Renal cortex interstitium (tissue), 15 donors: ENCODE measurements around the gene SERINC2. TPM values are rescaled to one million over a fixed set of nuclear protein-coding genes. Genes with fewer than 3 reads are reported as not detected.

Experiments
- DNase-seq, 11 donors: peaks; one replicate each; pipeline ENCODE4 v3.0.0-alpha.2; 2013; ENCODE audit warnings: low read depth in 9 of 11, low spot score in 4 of 11; ENCODE audit errors: extremely low read depth in 1 of 11
- long read RNA-seq, 16 experiments: transcript quantifications; one replicate each; lab custom pipeline, GENCODE V29; 2026
- polyA plus RNA-seq, 3 donors: library from polyadenylated mRNA; unstranded; fragments of 120-200 nt; gene quantifications; one replicate each; pipeline ENCODE4 v1.2.1, GENCODE V29; 2013; ENCODE audit not compliant: insufficient read length in 3 of 3

The SERINC2 gene
- polyA plus RNA-seq = 10 to 100 TPM; 34.8 to 52.4 (median 51.1) TPM
- long read RNA-seq, donor 1, partial matches to known transcripts = 12 of 16 reads
- long read RNA-seq, donor 1, other reads (novel, unspliced or antisense) = 0 of 16 reads
- long read RNA-seq, donor 2, transcript SERINC2-201 (10 exons, 1,997 nt) = major isoform, 8 of 13 reads
- long read RNA-seq, donor 2, partial matches to known transcripts = 5 of 13 reads
- long read RNA-seq, donor 2, other reads (novel, unspliced or antisense) = 0 of 13 reads
- long read RNA-seq, donor 3, transcript SERINC2-201 (10 exons, 1,997 nt) = major isoform, 14 of 19 reads
- long read RNA-seq, donor 3, partial matches to known transcripts = 5 of 19 reads
- long read RNA-seq, donor 3, other reads (novel, unspliced or antisense) = 0 of 19 reads
- long read RNA-seq, donor 4, transcript SERINC2-201 (10 exons, 1,997 nt) = major isoform, 14 of 14 reads
- long read RNA-seq, donor 4, partial matches to known transcripts = 0 of 14 reads
- long read RNA-seq, donor 4, other reads (novel, unspliced or antisense) = 0 of 14 reads
- long read RNA-seq, donor 5 = 0 reads
- long read RNA-seq, donor 6, transcript SERINC2-201 (10 exons, 1,997 nt) = major isoform, 5 of 10 reads
- long read RNA-seq, donor 6, partial matches to known transcripts = 5 of 10 reads
- long read RNA-seq, donor 6, other reads (novel, unspliced or antisense) = 0 of 10 reads
- long read RNA-seq, donor 7, transcript SERINC2-201 (10 exons, 1,997 nt) = major isoform, 6 of 14 reads
- long read RNA-seq, donor 7, partial matches to known transcripts = 8 of 14 reads
- long read RNA-seq, donor 7, other reads (novel, unspliced or antisense) = 0 of 14 reads
- long read RNA-seq, donor 8, transcript SERINC2-201 (10 exons, 1,997 nt) = major isoform, 16 of 48 reads
- long read RNA-seq, donor 8, partial matches to known transcripts = 32 of 48 reads
- long read RNA-seq, donor 8, other reads (novel, unspliced or antisense) = 0 of 48 reads
- long read RNA-seq, donor 9, transcript SERINC2-201 (10 exons, 1,997 nt) = major isoform, 9 of 14 reads
- long read RNA-seq, donor 9, partial matches to known transcripts = 5 of 14 reads
- long read RNA-seq, donor 9, other reads (novel, unspliced or antisense) = 0 of 14 reads
- long read RNA-seq, donor 10, transcript SERINC2-201 (10 exons, 1,997 nt) = major isoform, 7 of 17 reads
- long read RNA-seq, donor 10, partial matches to known transcripts = 10 of 17 reads
- long read RNA-seq, donor 10, other reads (novel, unspliced or antisense) = 0 of 17 reads
- long read RNA-seq, donor 11, transcript SERINC2-201 (10 exons, 1,997 nt) = major isoform, 12 of 18 reads
- long read RNA-seq, donor 11, partial matches to known transcripts = 6 of 18 reads
- long read RNA-seq, donor 11, other reads (novel, unspliced or antisense) = 0 of 18 reads
- long read RNA-seq, donor 12, transcript SERINC2-201 (10 exons, 1,997 nt) = major isoform, 9 of 9 reads
- long read RNA-seq, donor 12, partial matches to known transcripts = 0 of 9 reads
- long read RNA-seq, donor 12, other reads (novel, unspliced or antisense) = 0 of 9 reads
- long read RNA-seq, donor 13, transcript SERINC2-201 (10 exons, 1,997 nt) = major isoform, 15 of 64 reads
- long read RNA-seq, donor 13, partial matches to known transcripts = 48 of 64 reads
- long read RNA-seq, donor 13, other reads (novel, unspliced or antisense) = 0 of 64 reads
- long read RNA-seq, donor 14, transcript SERINC2-201 (10 exons, 1,997 nt) = major isoform, 9 of 9 reads
- long read RNA-seq, donor 14, partial matches to known transcripts = 0 of 9 reads
- long read RNA-seq, donor 14, other reads (novel, unspliced or antisense) = 0 of 9 reads
- long read RNA-seq, donor 15, transcript SERINC2-201 (10 exons, 1,997 nt) = major isoform, 5 of 5 reads
- long read RNA-seq, donor 15, partial matches to known transcripts = 0 of 5 reads
- long read RNA-seq, donor 15, other reads (novel, unspliced or antisense) = 0 of 5 reads
- long read RNA-seq, donor 16, transcript SERINC2-201 (10 exons, 1,997 nt) = major isoform, 25 of 57 reads
- long read RNA-seq, donor 16, partial matches to known transcripts = 27 of 57 reads
- long read RNA-seq, donor 16, other reads (novel, unspliced or antisense) = 5 of 57 reads

DNA sequence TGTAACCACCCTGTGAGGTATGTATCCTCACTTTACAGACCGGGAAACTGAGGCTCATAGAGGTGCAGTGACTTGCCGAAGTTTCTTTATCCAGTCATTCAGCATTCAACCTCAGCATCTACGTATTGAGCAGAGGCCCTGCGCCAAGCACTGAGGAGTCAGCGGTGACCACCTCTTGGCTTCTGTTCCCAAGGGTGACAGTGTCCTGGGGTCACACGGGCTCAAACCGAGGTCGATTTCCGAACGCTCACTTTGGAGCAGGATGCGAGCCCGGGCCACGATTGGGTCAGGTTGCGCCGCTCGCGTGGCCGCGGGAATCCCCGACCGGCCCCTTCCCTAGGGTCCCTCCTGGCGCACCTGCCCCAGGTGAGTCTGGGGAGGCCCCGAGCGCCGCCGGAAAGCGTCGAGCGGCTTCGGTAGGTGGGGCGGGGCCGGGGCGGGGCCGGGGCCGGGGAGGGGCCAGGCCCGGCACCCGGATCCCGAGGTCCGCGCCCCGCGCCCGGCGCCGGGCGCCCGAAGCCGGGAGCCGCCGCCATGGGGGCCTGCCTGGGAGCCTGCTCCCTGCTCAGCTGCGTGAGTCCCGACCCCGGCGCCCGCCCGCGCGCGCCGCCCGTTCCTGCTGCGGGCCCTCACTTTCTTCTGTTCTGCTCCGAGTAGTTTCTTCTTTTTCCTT, at the start of gene SERINC2:
TSS of gene SERINC2 (plus strand) at position 482 of the 673 bp plus-strand sequence. CDS start at position 535, 53 bp downstream.
- DNase-seq = peak in 5 of 11 donors; percentile 4 to 31 (median 28)

DNA sequence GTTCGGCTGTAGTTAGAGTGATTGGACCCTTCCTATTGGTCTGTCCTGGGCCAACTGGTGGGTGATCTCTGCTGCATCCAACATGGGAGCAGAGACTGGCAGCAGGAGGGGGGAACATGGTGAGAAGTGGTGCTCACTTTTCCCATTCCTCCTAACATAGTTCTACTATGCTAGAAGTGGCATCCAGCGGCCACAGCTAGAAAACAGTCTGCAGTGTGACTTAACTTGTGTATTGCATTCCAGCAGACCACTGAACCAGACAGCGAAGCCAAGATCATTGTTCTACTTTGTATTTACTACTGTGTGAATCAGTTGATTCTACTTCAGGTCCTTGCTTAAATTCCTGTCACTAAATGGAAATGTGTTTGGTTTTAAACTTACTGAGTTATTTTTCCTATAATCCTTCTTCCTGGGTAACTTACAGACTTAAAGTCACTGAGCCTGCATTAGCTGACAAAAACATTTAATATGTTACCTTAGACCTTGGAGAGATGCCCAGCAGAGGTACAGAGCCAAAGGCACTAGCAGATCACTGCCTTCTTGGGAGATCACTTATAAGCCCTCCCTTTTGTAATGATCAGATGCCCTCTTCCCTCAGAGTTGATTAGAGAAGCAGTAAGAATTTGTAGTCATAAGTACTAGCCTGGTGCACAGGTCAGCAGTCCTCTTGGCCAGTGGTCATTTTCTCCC, 48.3 kb upstream of the SERINC2 start:
- DNase-seq = peak in 5 of 11 donors; percentile 25 to 69 (median 49)

DNA sequence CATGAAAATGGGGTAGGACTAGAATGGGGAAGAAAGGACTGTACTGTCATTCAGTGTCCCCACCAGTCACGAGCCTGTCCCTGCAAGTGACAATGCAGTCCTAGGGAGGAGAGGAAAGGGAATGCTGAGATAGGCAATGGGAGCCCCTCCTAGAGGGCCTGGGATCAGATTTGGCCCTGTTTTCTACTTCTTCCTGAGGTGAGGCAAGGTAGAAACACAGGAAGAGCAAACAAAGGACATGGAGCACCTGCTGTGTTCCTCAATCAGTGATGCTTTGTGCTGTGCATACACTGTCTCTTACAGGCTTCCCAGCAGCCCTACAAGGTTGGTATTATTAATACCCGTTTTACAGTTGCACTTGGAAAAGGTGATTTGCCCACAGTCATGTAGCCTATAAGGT, 46.2 kb upstream of the SERINC2 start:
- DNase-seq = no peak

DNA sequence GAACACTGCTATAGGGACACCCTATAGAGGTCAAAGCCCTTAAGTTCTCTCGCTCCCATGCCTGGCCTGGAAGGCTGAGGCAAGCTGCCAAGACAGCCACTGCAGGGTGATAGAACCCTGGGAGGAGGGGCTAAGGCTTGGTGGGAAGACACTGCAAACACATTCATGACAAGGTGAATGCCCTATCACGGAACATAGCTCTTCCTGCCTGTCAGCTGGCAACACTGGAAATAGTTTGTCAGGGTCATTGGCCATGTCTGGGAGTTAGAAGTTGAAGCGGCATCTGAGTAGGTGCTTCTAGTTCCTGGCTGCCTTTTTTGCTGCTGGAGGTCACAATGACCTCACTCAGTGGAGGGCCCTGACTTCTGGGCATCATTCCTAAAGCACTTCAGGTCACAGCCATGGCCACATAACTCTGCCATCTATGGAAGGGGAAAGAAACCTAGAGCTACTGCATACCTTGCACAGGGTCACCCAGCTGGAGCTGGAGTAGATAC, 44.4 kb upstream of the SERINC2 start:
- no peak for DNase-seq

DNA sequence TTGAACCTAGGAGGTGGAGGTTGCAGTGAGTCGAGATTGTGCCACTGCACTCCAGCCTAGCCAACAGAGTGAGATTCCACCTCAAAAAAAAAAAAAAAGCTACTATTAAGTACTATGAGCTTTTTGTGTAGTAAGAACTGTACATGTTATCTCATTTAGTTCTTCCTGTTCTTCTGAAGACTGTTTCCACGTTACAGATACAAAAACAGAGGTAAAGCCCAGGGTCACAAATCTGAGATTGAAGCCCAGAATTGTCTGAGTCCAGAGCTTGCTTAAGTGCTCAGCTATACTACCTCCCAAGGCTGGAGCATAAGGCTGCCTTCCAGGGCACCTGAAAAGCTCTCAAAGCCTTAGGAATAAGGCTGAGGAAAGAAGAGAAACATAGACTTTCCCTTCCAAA, 43.0 kb upstream of the SERINC2 start:
- no peak for DNase-seq

DNA sequence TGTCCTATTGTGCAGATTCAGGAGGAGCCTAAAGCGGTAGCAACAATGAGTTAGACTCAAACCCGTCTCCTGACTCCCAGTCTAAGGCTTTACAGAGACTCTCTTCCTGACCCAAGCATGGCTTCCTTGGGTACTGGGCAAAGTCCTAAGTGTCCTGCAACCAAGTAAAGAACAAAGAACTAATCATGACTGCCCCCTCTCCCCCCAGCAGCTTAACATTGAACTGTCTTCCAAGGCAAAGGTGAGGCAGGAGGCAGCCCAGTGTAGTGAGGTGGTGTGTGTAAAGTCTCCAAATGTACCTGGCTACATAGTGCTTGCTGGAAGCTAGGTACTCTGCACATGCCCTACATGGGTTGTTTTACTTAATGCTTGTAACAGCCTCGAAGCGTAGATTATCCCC, 42.4 kb upstream of the SERINC2 start:
- no peak for DNase-seq

DNA sequence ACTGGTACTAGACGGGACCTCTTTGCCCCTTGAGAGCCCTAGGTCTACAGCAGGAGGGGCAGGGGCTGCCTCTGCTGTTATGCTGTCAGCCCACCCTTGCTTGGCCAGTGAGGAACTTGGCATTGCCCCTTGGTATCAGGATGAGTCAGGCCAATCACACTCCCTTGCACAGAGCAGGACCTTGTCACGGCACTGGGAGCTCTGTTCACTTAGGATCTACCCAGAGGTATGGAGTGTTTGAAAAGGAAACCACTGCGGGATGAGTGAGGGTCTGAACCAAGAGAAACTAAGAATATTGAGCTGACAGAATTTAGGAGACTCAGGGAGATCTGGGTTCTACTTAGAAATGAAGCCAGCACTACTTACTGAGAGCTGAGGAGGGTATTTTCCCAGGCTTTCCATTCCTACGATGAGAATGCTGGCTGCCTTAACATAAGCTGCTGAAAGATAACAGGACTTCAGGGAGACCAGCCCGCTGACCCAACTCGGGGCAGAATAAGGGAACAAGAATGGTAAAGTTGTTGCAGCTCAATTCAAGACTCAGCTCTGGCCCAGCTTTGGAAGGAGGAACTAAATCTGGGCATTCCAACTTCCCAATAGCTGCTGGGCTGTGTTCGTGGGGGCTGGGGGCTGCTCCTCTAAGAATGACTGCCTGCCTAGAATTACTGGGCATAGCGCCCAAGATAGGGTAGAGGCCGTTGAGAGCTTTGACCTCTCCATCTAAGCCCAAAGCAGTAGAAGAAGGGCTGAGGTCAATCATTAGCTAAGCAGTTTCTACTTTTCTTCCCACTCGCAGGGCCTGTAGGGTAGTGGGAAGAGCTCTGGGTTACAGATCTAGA, 41.7 kb upstream of the SERINC2 start:
- DNase-seq = no peak

DNA sequence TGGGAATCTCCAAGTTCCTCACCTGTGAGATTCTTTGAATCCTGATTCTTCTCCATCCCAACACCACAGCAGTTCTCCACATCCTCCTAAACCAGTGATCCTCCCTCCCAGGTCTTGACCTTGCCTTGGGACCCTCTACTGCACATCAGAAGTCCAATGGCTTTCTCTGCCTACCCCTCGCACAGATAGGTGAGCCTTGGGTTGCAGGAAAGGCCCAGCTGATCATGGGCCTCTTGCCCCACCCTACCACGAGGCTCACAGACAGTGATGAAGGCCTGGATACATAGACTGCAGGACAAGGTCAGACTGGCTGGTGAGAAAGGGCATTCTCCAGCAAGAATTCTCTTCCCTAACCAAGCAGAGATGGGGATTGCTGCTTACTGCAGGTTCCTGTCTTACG, 41.0 kb upstream of the SERINC2 start:
- DNase-seq = no peak

DNA sequence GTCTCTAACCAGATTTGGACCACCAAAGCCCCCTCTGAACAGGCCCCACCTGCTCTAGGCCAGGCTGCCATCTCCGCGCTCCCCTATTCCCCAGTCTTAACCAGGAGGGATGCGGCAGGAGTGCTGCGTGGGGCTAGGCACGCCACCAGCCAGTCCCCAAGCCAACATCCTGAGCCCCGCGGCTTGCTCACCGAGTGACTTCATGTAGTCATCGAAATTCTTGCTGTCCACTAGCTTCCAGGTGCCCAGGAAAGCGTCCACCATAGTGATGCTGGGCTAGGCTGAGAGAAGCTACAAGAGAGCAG, 40.3 kb upstream of the SERINC2 start:
- no peak for DNase-seq

DNA sequence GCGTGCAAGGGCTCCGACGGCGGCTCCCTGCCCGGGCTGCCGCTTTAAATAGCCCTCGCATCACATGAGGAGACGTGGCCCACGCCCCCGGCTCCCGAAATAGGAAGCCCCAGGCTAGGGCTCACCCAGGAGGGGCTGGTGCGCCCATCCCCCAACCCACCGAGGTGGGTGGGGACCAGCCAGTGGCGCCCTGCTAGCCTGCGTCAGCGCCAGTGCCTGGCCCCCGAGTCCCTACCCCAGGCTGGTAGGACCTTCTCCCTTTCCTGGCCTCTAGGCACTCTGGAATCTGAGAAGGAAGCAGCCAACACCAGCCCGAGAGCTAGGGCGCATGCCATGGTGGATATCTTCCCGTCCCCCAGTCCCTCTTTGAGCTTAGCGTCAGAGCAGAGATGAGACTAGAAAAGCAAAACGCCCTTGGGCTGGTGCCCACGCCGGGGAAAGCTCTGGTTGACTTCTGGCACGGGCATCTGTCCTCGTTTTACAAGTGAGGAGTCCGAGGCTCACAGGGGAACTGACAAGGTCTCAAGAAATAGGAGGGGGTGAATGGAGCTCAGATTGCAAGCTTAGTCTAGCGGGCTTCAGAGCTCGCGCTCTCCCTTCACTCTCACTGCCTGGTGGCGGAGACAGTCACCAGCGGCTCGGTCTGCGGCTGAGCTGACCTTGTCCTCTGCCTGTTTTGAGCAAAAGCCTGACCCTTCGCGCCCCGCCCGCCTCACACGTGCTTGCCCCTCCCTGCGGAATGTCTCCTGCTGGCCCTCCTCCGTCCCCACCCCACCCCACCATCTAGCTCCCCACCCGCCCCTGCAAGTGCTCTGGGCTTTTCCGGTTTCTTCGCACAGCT, 39.7 kb upstream of the SERINC2 start, which contains the start of gene FABP3:
TSS of gene FABP3 (minus strand) at position 21 of the 841 bp plus-strand sequence. CDS start 62 bp downstream, outside the sequence.
- peak in 10 of 11 donors; percentile 53 to 76 (median 62) for DNase-seq

DNA sequence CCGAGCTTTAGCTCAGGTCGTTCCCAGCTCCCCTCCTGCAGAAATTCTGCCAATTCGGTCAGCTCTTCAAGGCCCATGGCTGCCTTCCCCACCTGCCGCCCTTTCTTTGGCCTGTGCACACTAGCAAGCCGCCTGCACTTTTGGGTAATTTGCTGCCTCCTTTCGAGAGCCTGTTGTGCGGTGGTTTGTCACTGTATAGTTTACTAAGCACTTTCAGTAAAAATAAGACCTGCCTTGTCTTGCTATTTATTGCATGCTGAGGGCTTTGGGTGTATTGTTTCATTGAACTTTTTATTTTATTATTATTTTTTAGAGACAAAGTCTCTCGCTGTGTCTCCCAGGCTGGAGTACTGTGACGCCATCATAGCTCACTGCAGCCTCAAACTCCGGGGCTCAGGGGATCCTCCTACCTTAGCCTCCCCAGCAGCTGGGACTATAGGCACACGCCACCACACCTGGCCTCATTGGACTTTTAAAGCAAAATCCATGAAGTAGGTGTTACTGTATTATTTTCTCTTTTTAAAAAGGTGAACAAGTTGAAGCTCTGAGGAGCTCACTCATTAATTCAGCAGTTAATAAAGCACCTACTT, 39.0 kb upstream of the SERINC2 start:
- no peak for DNase-seq

DNA sequence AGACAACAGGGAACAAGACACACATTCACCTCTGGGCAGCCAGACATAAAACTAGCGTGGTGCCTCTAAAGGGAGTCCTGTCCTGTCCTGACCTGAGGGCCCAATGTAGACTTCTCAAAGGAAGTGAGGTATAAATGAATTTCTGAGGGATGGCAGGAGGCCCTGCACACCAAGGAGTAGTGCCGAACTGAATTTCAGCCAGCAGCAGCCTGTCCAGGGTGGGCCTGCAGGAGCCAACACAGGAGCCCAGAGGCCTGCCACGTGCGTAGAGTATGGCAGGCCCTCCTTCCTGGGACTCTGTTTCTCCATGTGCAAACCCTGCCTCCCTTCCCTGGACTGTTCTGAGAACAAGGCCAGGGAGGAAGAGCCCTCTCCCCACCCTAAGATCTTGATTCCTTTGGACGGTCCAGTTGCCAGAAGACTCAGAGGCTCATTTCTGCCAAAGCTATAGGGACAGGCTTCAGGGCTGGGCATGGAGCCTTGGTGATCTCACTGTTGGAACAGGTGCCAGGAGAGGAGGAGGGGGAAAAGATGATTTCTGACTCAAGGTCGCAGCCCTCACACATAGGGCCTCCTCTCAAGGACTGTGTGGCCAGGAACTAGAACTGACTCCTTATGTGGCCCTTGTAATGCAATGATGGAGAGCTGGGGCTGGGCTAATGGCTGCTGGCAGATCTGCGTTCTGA, 38.4 kb upstream of the SERINC2 start:
- no peak for DNase-seq

DNA sequence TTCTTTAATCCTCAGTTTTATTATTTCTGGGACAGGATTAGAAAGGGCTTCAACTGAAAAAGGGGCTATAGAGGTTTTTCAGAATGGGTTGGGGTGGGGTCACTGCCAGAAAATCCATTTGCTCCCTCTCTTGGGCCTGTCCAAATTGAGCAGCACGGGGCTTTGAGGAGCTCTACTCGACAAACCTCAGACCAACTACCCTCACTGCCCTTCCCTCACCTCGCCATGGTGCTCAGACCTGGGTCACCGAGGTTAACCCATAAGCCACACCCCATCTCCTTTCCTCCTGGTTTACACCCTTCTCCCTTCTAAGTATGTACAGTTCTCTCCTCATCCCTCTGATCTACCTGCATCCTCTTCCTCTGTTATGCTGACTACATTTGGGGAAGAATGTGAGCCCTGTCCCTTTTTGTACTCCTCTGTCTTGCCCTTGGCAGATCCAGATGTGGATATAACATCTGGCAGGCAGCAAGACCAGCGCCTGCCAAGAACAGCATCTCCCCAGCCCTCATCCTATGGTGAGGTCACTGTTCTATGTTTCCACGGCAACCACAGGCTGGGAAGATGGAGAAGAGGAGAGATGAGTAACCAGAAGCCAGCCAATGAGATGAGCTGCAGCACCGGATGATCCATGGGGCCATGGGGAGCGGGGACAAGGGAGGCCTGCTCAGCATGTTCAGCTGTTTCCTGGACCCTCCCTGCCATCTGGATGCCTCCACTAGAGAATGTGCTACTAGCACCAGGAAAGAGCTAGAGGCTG, 36.5 kb upstream of the SERINC2 start:
- DNase-seq = no peak
